GM18873 (cell line): Measurements from ENCODE around the gene OOSP4A.
"Not testable (repeated sequence)": the region's sequence is repeated elsewhere in the genome, so short reads cannot be mapped to it uniquely, and the experiment has no call there.

ENCODE experiments used
- ATAC-seq: cut with Tn5 transposase; IDR thresholded peaks from one replicate; pipeline ENCODE4 v1.9.1; 2021; ENCODE audit warnings: mild to moderate bottlenecking, moderate library complexity, moderate number of reproducible peaks; ENCODE audit not compliant: unreplicated experiment, low FRiP score

OOSP4A gene

DNA sequence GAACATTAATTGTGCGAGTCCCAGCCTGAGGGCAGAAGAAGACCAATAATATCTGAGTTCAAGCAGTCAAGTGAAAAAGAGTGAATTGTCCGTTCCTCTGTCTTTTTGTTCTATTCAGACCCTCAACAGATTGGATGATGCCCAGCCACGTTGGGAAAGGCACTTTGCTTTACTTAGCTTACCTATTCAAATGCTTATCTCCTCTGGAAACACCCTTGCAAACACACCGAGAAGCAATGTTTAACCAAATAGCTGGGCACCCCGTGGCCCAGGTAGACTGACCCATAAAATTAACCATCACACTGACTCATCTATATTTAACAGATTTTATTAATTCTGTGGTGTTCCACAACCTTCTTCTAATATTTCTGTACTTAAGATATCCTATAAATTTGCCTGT, 9.3 kb downstream of the OOSP4A start:
- ATAC-seq, result no peak

DNA sequence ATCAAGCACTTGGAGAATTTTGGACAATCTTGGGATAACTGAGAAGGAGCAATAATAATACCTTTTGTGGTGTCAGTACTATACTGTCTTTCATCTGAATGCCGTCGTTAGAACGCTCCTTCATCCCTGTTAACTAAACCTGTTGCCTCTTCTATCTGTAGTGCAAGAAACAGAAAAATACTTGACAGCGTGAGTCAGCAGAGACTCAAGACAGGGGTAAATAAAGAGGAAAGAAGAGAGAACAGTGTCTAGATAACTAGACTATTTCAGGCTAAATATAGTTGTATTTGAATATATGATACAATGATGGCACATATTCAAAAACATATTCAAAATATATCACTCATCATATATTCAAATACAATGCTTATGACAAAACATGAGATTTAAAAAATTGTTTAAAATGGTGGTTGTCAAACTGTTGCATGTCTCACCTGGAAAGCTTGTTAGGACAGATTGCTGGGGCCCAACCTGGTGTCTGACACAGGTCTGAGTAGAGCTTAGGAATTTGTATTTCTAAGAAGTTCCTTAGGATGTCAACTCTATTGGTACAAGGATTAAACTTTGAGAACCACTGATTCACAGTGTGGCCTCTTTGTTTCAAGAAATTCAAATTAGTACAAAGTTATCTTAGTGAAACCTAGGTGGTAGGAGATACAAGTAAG, 17.4 kb downstream of the OOSP4A start:
- ATAC-seq, result no peak

DNA sequence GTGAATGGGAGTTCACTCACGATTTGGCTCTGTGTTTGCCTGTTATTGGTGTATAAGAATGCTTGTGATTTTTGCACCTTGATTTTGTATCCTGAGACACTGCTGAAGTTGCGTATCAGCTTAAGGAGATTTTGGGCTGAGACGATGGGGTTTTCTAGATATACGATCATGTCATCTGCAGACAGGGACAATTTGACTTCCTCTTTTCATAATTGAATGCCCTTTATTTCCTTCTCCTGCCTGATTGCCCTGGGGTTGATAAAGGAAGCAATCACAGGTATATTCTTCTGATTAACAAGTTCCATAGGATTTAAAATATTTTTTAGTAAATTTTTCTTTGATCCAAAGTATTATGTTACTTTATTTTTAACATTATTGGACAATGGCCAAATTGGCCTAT, 18.2 kb downstream of the OOSP4A start:
- not testable (repeated sequence) for ATAC-seq

DNA sequence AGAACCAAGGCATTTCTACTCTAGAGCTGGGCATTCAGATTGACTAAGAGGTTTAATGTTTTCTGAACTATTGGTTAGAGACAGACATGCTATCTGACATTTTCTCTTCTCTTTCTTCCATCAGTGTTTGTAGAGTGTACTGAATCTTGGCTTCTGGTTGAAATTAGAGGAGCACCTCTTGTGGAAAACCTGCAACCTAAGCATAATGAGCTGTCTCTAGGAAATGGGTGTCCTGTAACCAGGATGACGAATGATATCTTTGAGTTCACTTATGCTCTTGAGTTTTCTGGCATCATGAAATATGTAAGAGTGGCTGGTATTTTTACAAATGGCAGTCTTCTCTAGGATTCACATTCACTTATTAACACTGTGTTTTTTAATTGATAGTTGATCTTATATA, 19.4 kb downstream of the OOSP4A start:
- ATAC-seq, result no peak

DNA sequence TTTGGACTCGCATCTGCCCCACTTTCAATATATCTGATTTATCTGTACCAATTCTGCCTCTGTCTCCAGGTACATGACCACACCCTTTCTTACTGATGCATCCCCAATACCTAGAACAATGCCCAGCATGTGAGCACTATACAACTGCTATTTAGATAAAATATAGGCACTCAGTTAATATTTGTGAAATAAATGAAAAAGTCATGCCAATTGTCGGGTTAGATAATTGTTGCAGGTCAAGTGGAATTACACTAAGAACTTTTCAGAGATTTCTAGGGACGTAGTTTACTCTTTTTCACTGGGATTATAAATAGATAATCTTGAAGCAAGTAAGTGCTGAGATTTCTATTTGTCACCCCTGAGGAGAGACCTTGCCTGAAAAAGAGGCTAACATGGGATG, 20.5 kb downstream of the OOSP4A start:
- no peak for ATAC-seq

DNA sequence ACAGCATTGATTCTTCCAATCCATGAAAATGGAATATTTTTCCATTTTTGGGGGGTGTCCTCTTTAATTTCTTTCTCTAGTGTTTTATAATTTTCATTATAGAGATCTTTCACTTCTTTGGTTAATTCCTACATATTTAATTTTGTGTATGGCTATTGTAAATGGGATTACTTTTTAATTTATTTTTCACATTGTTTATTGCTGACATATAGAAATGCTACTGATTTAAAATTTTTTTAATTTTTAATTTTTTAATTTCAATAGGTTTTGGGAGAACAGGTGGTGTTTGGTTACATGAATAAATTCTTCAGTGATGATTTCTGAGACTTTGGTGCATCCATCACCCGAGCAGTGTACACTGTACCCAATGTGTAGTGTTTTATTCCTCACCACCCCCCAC, 26.6 kb downstream of the OOSP4A start:
- no peak for ATAC-seq

DNA sequence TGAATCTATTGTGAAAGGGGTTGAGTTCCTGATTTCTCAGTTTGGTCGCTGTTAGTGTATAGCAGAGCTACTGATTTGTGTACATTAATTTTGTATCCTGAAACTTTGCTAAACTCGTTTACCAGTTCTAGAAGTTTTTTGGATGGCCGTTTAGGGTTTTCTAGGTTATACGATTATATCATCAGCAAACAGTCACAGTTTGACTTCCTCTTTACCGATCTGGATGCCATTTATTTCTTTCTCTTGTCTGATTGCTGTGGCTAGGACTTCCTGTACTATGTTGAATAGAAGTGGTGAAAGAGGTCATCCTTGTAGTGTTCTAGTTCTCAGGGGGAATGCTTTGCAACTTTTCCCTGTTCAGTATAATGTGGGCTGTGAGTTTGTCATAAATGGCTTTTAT, 28.6 kb downstream of the OOSP4A start:
- ATAC-seq, result no peak

DNA sequence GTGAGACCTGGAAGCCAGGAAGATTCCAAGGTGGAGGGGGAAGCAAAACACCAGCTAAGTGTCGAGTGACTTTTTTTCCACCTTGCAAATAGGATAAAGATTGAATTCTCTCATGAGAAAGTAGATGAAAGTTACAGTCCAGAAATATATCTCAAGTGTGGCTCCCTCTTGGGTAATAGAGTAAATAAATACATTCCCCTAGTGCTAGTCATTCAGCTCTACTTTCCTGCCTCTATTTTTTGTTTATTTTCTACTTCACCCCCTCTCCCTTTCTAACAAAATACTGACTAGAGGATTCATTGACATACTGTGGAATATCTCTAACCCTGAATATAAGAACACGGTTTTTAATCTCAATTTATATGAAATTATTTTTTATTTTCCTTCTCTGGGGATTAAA, 34.0 kb downstream of the OOSP4A start:
- ATAC-seq, result no peak

DNA sequence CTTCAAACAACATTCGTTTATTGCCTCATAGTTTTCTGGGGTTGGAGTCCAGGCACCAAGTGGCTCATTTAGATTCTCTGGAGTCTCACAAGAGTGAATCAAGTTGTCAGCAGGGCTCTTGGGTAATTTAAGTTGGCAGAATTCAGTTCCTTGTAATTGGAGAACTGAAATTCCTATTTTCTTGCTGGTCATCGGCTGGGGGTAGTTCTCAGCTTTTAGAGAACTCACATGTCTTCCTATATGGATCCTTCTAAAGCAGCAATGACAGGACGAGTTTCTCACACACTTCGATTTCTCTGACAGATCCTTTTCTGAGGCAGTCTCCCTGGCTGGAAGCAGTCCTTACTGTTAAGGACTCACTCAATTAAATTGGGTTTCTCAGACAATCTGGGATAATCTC, 35.9 kb downstream of the OOSP4A start:
- ATAC-seq, result no peak

DNA sequence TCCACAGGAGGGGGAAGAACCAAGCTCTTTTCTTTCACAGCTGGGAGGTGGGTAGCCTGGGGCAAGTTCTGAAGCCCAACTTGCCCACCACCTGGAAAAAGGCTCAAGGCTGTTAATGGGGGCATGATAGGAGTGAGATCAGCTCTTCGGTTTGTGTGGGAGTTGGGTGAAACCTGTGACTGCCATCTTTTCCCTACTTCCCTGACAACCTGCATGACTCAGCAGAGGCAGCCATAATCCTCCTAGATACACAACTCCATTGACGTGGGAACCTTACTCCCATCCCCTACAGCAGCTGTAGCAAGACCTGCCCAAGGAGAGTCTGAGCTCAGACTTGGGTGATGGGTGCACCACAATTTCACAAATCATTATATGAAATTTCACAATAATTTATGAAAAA, 39.9 kb downstream of the OOSP4A start:
- no peak for ATAC-seq

DNA sequence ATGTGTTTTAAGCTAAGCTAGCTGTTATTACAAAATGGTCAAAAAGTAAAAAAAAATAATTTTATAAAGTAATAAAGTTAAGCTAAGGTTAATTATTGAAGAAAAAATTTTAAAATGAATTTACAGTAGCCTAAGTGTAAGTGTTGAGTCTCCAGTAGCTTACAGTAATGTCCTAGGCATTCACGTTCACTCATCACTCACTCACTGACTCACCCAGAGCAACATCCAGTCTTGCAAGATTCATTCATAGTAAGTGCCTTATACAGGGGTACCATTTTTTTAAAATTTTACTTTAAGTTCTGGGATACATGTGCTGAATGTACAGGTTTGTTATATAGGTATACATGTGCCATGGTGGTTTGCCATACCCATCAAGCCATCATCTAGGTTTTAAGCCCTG, 41.5 kb downstream of the OOSP4A start:
- ATAC-seq, result no peak

DNA sequence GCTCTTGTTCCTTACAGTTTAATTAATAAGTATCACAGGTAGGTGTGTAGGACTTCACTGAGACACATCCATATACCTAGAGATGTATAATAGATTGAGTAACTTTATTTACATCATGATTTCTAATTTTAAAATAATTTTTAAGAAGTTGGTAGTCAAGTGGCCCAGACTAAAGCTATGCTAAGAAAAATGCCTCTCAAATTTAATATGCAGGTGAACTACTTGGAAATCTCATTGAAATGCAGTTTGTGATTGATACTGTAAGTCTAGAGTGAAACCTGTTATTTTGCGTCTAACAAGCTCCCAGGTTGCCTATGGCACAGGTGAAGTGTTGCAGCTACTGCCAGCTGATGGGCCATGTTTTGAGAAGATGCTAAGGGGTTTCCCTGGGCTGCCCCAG, 53.0 kb downstream of the OOSP4A start, which contains the start of gene OOSP4B:
OOSP4B (plus strand) TSS at position 301 of the 400 bp plus-strand sequence.
- ATAC-seq, result no peak

DNA sequence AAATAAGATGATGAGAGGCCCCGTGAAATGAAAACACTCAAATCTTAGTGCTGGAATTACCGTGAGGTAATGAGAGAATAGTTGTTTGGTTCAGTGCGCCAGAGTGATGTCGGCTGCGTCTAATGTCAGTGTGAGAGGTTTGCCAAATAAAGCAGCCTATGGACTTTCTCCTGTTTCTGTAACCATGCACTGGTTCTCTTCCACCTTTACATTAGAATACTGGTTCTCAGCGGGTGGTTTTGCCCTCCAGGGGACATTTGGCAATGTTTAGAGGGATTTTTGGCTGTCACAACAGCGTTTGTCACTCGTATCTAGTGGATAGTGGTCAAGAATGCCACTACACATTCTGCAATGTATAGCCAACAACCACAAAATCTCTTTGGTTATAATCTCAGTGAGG, 54.2 kb downstream of the OOSP4A start:
- no peak for ATAC-seq
